Epithelial cell of esophagus (primary cell): ENCODE results near the gene VWC2L.

Source experiments
- DNase-seq: peaks from one replicate; pipeline ENCODE4 v3.0.0; 2010; ENCODE audit warnings: low read depth
- H3K4me3 ChIP-seq: 2 replicates; pipeline ENCODE4 v1.5.1; 2011; ENCODE audit warnings: mild to moderate bottlenecking, low read length, control low read depth
- CTCF ChIP-seq: IDR thresholded peaks from 2 replicates; pipeline ENCODE4 v1.5.1; 2011; ENCODE audit warnings: low read depth, mild to moderate bottlenecking, low read length, control low read depth, inconsistent platforms; ENCODE audit not compliant: insufficient read depth; ENCODE audit errors: missing control alignments

The VWC2L gene

GRCh38 chr2:214560618-214561190 lies 149.8 kb downstream of the VWC2L start:
- no peak overlapping the region for H3K4me3 ChIP-seq
- DNase-seq = no peak
- no peak for TF ChIP-seq CTCF

- no peak overlapping the region for H3K4me3 ChIP-seq
- TF ChIP-seq CTCF = no peak
- no peak for DNase-seq
Measured at GRCh38 chr2:214565246-214565645, 154.4 kb downstream of the VWC2L start.

GRCh38 chr2:214566457-214566856 lies 155.6 kb downstream of the VWC2L start:
- TF ChIP-seq CTCF = no peak
- DNase-seq = no peak
- no peak overlapping the region for H3K4me3 ChIP-seq

GRCh38 chr2:214569419-214570035 lies 158.7 kb downstream of the VWC2L start:
- TF ChIP-seq CTCF = no peak
- H3K4me3 ChIP-seq = no peak overlapping the region
- peak; percentile 82 for DNase-seq

- no peak overlapping the region for H3K4me3 ChIP-seq
- no peak for DNase-seq
- no peak for TF ChIP-seq CTCF
Measured at GRCh38 chr2:214574084-214574781, 163.4 kb downstream of the VWC2L start.

- no peak for DNase-seq
- TF ChIP-seq CTCF = no peak
- H3K4me3 ChIP-seq = no peak overlapping the region
Measured at GRCh38 chr2:214575030-214575429, 164.2 kb downstream of the VWC2L start.
